MM.1S (cell line): ENCODE data around the gene MTG1.

Experiments used
- DNase-seq: peaks from one replicate; pipeline ENCODE4 v3.0.0-alpha.2; 2015
- H2AFZ ChIP-seq: fragments of 300-600 bp; sonication (generic); 2 replicates; pipeline ENCODE4 v1.6.0; 2016; ENCODE audit warnings: antibody characterized with exemption, low read length
- H3F3A ChIP-seq: fragments of 300-600 bp; sonication (generic); 2 replicates; pipeline ENCODE4 v1.6.1; 2016; ENCODE audit warnings: mild to moderate bottlenecking, antibody characterized with exemption, low read length, moderate library complexity, mixed read lengths; ENCODE audit not compliant: insufficient read depth
- H3K27ac ChIP-seq: fragments of 300-600 bp; sonication (generic); 2 replicates; pipeline ENCODE4 v1.5.1; 2016; ENCODE audit warnings: mild to moderate bottlenecking, low read length
- H3K27me3 ChIP-seq: fragments of 300-600 bp; sonication (generic); replicated peaks from 2 replicates; pipeline ENCODE4 v1.6.0; 2016; ENCODE audit warnings: low read length; ENCODE audit not compliant: insufficient read depth
- H3K36me3 ChIP-seq: fragments of 300-600 bp; sonication (generic); replicated peaks from 2 replicates; pipeline ENCODE4 v1.6.1; 2016; ENCODE audit warnings: mild to moderate bottlenecking, low read length, mixed read lengths; ENCODE audit not compliant: insufficient read depth
- H3K4me1 ChIP-seq: fragments of 300-600 bp; sonication (generic); 2 replicates; pipeline ENCODE4 v1.6.1; 2016; ENCODE audit warnings: low read length, mixed read lengths
- H3K4me2 ChIP-seq: fragments of 300-600 bp; sonication (generic); 2 replicates; pipeline ENCODE4 v1.6.0; 2016; ENCODE audit warnings: low read depth, low read length
- H3K4me3 ChIP-seq: fragments of 300-600 bp; sonication (generic); 2 replicates; pipeline ENCODE4 v1.5.1; 2016; ENCODE audit warnings: low read length, mixed read lengths
- H3K79me2 ChIP-seq: fragments of 300-600 bp; sonication (generic); 2 replicates; pipeline ENCODE4 v1.6.1; 2016; ENCODE audit warnings: mixed run types, low read length, mixed read lengths
- H3K9ac ChIP-seq: fragments of 300-600 bp; sonication (generic); 2 replicates; pipeline ENCODE4 v1.6.1; 2016; ENCODE audit warnings: low read length, mixed read lengths
- H3K9me2 ChIP-seq: fragments of 300-600 bp; sonication (generic); replicated peaks from 2 replicates; pipeline ENCODE4 v1.6.1; 2016; ENCODE audit warnings: mild to moderate bottlenecking, low read length, mixed read lengths; ENCODE audit not compliant: insufficient read depth
- H3K9me3 ChIP-seq: fragments of 300-600 bp; sonication (generic); replicated peaks from 2 replicates; pipeline ENCODE4 v1.6.1; 2016; ENCODE audit warnings: mild to moderate bottlenecking, low read length, mixed read lengths; ENCODE audit not compliant: insufficient read depth
- H4K20me1 ChIP-seq: fragments of 300-600 bp; sonication (generic); 2 replicates; pipeline ENCODE4 v1.6.1; 2016; ENCODE audit warnings: mild to moderate bottlenecking, low read length, moderate library complexity, mixed read lengths; ENCODE audit not compliant: insufficient read depth
- EZH2 ChIP-seq: fragments of 300-600 bp; sonication (generic); optimal IDR thresholded peaks from 2 replicates; pipeline ENCODE3; 2017; ENCODE audit warnings: low read depth, mild to moderate bottlenecking, antibody characterized with exemption, low read length, mixed read lengths
- EZH2phosphoT487 ChIP-seq: fragments of 300-600 bp; sonication (generic); IDR thresholded peaks from 2 replicates; pipeline ENCODE4 v1.6.1; 2018; ENCODE audit warnings: antibody characterized with exemption, low read length
- TF ChIP-seq, protein P1 (sequence below): fragments of 300-600 bp; sonication (generic); IDR thresholded peaks from 2 replicates; pipeline ENCODE4 v1.5.1; 2016; ENCODE audit warnings: antibody characterized with exemption, low read length, mixed read lengths

The MTG1 gene

GRCh38 chr10:133460208-133460769 is 66.3 kb downstream of the MTG1 start:
- Histone ChIP-seq H3K9ac (no peak overlapping the region), H2AFZ (no peak overlapping the region), H4K20me1 (no peaks in the 10 kb centered on the region), H3K27ac (no peak overlapping the region), H3K4me2 (no peak overlapping the region), H3K4me3 (no peak overlapping the region), H3K27me3 (no peaks in the 10 kb centered on the region), H3K9me3 (no peaks in the 10 kb centered on the region), H3K4me1 (no peaks in the 10 kb centered on the region), H3K79me2 (no peaks in the 10 kb centered on the region), H3F3A (no peaks in the 10 kb centered on the region), H3K36me3 (no peaks in the 10 kb centered on the region), H3K9me2 (no peaks in the 10 kb centered on the region)
- no peak for TF ChIP-seq EZH2
- no peak for TF ChIP-seq EZH2phosphoT487
- TF ChIP-seq, protein P1, sequence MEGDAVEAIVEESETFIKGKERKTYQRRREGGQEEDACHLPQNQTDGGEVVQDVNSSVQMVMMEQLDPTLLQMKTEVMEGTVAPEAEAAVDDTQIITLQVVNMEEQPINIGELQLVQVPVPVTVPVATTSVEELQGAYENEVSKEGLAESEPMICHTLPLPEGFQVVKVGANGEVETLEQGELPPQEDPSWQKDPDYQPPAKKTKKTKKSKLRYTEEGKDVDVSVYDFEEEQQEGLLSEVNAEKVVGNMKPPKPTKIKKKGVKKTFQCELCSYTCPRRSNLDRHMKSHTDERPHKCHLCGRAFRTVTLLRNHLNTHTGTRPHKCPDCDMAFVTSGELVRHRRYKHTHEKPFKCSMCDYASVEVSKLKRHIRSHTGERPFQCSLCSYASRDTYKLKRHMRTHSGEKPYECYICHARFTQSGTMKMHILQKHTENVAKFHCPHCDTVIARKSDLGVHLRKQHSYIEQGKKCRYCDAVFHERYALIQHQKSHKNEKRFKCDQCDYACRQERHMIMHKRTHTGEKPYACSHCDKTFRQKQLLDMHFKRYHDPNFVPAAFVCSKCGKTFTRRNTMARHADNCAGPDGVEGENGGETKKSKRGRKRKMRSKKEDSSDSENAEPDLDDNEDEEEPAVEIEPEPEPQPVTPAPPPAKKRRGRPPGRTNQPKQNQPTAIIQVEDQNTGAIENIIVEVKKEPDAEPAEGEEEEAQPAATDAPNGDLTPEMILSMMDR: no peak
- no peak for DNase-seq

DNA sequence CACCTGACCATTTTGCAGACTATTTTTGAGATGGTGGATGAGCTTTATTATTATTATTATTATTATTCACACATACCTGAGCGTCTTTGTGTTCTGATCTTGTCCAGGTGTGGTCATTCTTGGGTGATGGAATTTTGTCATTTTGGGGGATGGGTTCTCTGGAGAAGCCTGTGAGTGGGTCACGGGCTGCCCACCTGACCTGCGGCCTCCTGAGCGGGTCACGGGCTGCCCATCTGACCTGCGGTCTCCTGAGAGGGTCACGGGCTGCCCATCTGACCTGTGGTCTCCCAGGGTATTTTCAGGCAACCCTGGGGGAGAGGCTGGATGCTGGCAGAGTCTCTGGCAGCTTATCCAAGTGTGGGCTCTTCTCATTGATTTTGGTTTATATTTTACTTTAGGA is 67.1 kb downstream of the MTG1 start:
- H3K79me2 ChIP-seq: no peaks in the 10 kb centered on the region
- H3K27me3 ChIP-seq: no peaks in the 10 kb centered on the region
- no peaks in the 10 kb centered on the region for H3K9me3 ChIP-seq
- DNase-seq: no peak
- no peaks in the 10 kb centered on the region for H3K9me2 ChIP-seq
- no peak overlapping the region for H3K27ac ChIP-seq
- TF ChIP-seq, protein P1: no peak
- TF ChIP-seq EZH2 (no peak), EZH2phosphoT487 (no peak)
- H3K4me3 ChIP-seq: no peak overlapping the region
- H4K20me1 ChIP-seq: no peaks in the 10 kb centered on the region
- no peak overlapping the region for H3K4me2 ChIP-seq
- no peaks in the 10 kb centered on the region for H3K36me3 ChIP-seq
- no peak overlapping the region for H3K9ac ChIP-seq
- no peak overlapping the region for H2AFZ ChIP-seq
- H3F3A ChIP-seq: no peaks in the 10 kb centered on the region
- no peaks in the 10 kb centered on the region for H3K4me1 ChIP-seq

GRCh38 chr10:133461841-133462240 is 67.9 kb downstream of the MTG1 start:
- DNase-seq: no peak
- no peak overlapping the region for H3K4me3 ChIP-seq
- H3K9ac ChIP-seq: no peak overlapping the region
- H3K27ac ChIP-seq: no peak overlapping the region
- no peaks in the 10 kb centered on the region for H3F3A ChIP-seq
- no peak overlapping the region for H2AFZ ChIP-seq
- TF ChIP-seq EZH2 (no peak), EZH2phosphoT487 (no peak)
- TF ChIP-seq, protein P1: no peak
- no peaks in the 10 kb centered on the region for H4K20me1 ChIP-seq
- no peaks in the 10 kb centered on the region for H3K9me2 ChIP-seq
- H3K36me3 ChIP-seq: no peaks in the 10 kb centered on the region
- H3K4me1 ChIP-seq: no peaks in the 10 kb centered on the region
- no peak overlapping the region for H3K4me2 ChIP-seq
- no peaks in the 10 kb centered on the region for H3K9me3 ChIP-seq
- H3K27me3 ChIP-seq: no peaks in the 10 kb centered on the region
- no peaks in the 10 kb centered on the region for H3K79me2 ChIP-seq
